ENCODE data around the gene CEP170B. TPM values are rescaled to one million over a fixed set of nuclear protein-coding genes. Genes with fewer than 3 reads are reported as not detected.

Gene CEP170B
- total and polyA plus RNA-seq, 2 of the 13 experiments (the other 11 are each of a cell fraction or from before 2014, with no cell fraction given), result 4.3 to 8.8 TPM

DNA sequence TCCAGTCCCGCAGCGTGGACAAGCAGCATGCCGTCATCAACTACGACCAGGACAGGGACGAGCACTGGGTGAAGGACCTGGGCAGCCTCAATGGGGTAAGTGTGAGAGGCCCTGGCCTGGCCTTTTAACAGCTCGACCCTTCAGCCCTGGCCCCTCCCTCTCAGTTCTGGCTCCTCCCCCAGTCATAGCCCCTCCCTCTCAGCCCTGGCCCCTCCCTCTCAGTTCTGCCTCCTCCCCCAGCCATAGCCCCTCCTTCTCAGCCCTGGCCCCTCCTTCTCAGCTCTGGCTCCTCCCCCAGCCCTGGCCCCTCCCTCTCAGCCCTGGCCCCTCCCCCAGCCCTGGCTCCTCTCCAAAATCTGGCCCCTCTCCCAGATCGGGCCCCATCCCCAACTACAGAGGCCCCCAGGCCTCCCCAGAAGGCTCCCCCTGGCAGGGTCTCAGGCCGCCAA is 11.2 kb downstream of the CEP170B start:
- Histone ChIP-seq H3K4me2 (ENCODE audit: low read depth, low read length) (no peak overlapping the region), H3K9ac (ENCODE audit: insufficient read depth, low read depth, low read length) (no peak overlapping the region), H3K9me3 (ENCODE audit: low read length) (no peaks in the 10 kb centered on the region), H3K79me2 (ENCODE audit: insufficient read depth, low read length) (peaks cover 2% of the 10 kb centered on the region), H3K27ac (ENCODE audit: extremely low read length, insufficient read depth, low read length) (no peak overlapping the region), H3K27me3 (ENCODE audit: control insufficient read depth in 1 of 2, insufficient read depth in 2 of 2, low read length in 2 of 2) (no peaks in the 10 kb centered on the region), H3K4me3 (replicated peaks in 1 of 3; ENCODE audit: insufficient read depth in 1 of 3, low read depth in 2 of 3, low read length in 3 of 3) (no peak overlapping the region), H3K36me3 (replicated peaks in 1 of 2; ENCODE audit: control insufficient read depth in 1 of 2, insufficient read depth in 2 of 2, low read length in 2 of 2) (peaks cover 11 to 28% of the 10 kb centered on the region in 2 experiments; a peak in 4 of 5 replicates), H4K20me1 (ENCODE audit: insufficient read depth, low read length) (peaks cover 5% of the 10 kb centered on the region; the same call in 1 of the 2 replicates), H2AFZ (ENCODE audit: low read length) (no peak overlapping the region), H3K4me1 (ENCODE audit: insufficient read depth, low read length) (no peaks in the 10 kb centered on the region)
- no TSS peak for BruUV-seq (replicated peaks)
- ChIA-PET CTCF (ENCODE audit: low intra/inter-chr PET ratio, low total read pairs) (no interaction called here), POLR2A (interaction anchor here (1.0 to 1.4 kb wide), 3 partner anchors 12 to 108 kb away, joined by 6 to 7 read pairs (median 6); partner anchors contain the start of gene CEP170B)
- ATAC-seq, result peak; percentile 58
- intact Hi-C loops (cut with micrococcal nuclease; ENCODE audit: unreplicated experiment) (no loop called here), in situ Hi-C loops (cut with HindIII; ENCODE audit: extremely low pct_ligation_motif_present, low pct_unique_long_range_greater_than_20kb) (no loop called here)
- TF ChIP-seq SP4 (CRISPR knock-in tag; IDR thresholded peaks at IDR 0.05) (0 out of 2 replicates have a peak, but pooled peaks have one; percentile 28), ZNF788 (CRISPR knock-in tag; IDR thresholded peaks at IDR 0.05; ENCODE audit: borderline replicate concordance) (0 out of 2 replicates have a peak, but pooled peaks have one; percentile 6)
- TF ChIP-seq, protein P1, sequence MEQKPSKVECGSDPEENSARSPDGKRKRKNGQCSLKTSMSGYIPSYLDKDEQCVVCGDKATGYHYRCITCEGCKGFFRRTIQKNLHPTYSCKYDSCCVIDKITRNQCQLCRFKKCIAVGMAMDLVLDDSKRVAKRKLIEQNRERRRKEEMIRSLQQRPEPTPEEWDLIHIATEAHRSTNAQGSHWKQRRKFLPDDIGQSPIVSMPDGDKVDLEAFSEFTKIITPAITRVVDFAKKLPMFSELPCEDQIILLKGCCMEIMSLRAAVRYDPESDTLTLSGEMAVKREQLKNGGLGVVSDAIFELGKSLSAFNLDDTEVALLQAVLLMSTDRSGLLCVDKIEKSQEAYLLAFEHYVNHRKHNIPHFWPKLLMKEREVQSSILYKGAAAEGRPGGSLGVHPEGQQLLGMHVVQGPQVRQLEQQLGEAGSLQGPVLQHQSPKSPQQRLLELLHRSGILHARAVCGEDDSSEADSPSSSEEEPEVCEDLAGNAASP (CRISPR knock-in tag; IDR thresholded peaks at IDR 0.05; ENCODE audit: borderline replicate concordance), result no peak
- FAIRE-seq, result peak; percentile 37
- WGBS (ENCODE audit: low lambda C conversion rate), result 82% methylated on average over 4 of the region's 8 CpGs
- no peak for DNase-seq (ENCODE audit: low spot score)

- ChIA-PET POLR2A (interaction anchor here (1.3 to 1.4 kb wide), 2 partner anchors 13 to 109 kb away, joined by 6 to 7 read pairs; partner anchors contain the start of gene CEP170B), CTCF (ENCODE audit: low intra/inter-chr PET ratio, low total read pairs) (no interaction called here)
- intact Hi-C loops (cut with micrococcal nuclease; ENCODE audit: unreplicated experiment), result no loop called here
- FAIRE-seq (no peak), DNase-seq (ENCODE audit: low spot score) (no peak), ATAC-seq (no peak)
- H3K79me2 ChIP-seq (ENCODE audit: insufficient read depth, low read length), result peaks cover 2% of the 10 kb centered on the region
- WGBS (ENCODE audit: low lambda C conversion rate), result 100% methylated on average over 1 of the region's 14 CpGs
- H3K9ac ChIP-seq (ENCODE audit: insufficient read depth, low read depth, low read length), result no peak overlapping the region
- H3K4me1 ChIP-seq (ENCODE audit: insufficient read depth, low read length), result no peaks in the 10 kb centered on the region
- H3K4me3 ChIP-seq (replicated peaks in 1 of 3; ENCODE audit: insufficient read depth in 1 of 3, low read depth in 2 of 3, low read length in 3 of 3), result no peak overlapping the region
- no peaks in the 10 kb centered on the region for H3K9me3 ChIP-seq (ENCODE audit: low read length)
- H3K27ac ChIP-seq (ENCODE audit: extremely low read length, insufficient read depth, low read length), result no peak overlapping the region
- BruUV-seq (replicated peaks), result no TSS peak
- H4K20me1 ChIP-seq (ENCODE audit: insufficient read depth, low read length), result peaks cover 5% of the 10 kb centered on the region; the same call in 1 of the 2 replicates
- in situ Hi-C loops (cut with HindIII; ENCODE audit: extremely low pct_ligation_motif_present, low pct_unique_long_range_greater_than_20kb), result no loop called here
- H2AFZ ChIP-seq (ENCODE audit: low read length), result no peak overlapping the region
- H3K4me2 ChIP-seq (ENCODE audit: low read depth, low read length), result no peak overlapping the region
- H3K36me3 ChIP-seq (replicated peaks in 1 of 2; ENCODE audit: control insufficient read depth in 1 of 2, insufficient read depth in 2 of 2, low read length in 2 of 2), result peaks cover 11 to 28% of the 10 kb centered on the region in 2 experiments; a peak in 4 of 5 replicates
- TF ChIP-seq XRCC5 (optimal IDR thresholded peaks at IDR 0.05; ENCODE audit: low read length), result no peak
- TF ChIP-seq AGO2 (optimal IDR thresholded peaks at IDR 0.05; ENCODE audit: low read depth, low read length), result peak; percentile 43
- no peaks in the 10 kb centered on the region for H3K27me3 ChIP-seq (ENCODE audit: control insufficient read depth in 1 of 2, insufficient read depth in 2 of 2, low read length in 2 of 2)
Measured at GRCh38 chr14:104877066-104877805, 12.2 kb downstream of the CEP170B start.
